ENCODE measurements around the gene CCDC188.

Gene CCDC188

GRCh38 chr22:20105456-20106204, 45.2 kb downstream of the CCDC188 start:
- DNase-seq (ENCODE audit: low read depth), result no peak

- no peak for DNase-seq (ENCODE audit: low read depth)
Observed at GRCh38 chr22:20102203-20102780, 48.6 kb downstream of the CCDC188 start.

- no peak for DNase-seq (ENCODE audit: low read depth)
Observed at GRCh38 chr22:20101638-20102037, 49.2 kb downstream of the CCDC188 start.

- DNase-seq (ENCODE audit: low read depth), result no peak
Observed at GRCh38 chr22:20099099-20099711, 51.6 kb downstream of the CCDC188 start.
